Kidney epithelial cell (primary cell): ENCODE measurements around the gene LINC00237. TPM values are rescaled to one million over a fixed set of nuclear protein-coding genes. Genes with fewer than 3 reads are reported as not detected.

ENCODE experiments used
- DNase-seq: peaks from one replicate; pipeline ENCODE4 v3.0.0-alpha.2; 2010; ENCODE audit warnings: low read depth
- H3K27me3 ChIP-seq: 2 replicates; pipeline ENCODE4 v1.6.0; 2011; ENCODE audit warnings: low read length; ENCODE audit not compliant: control insufficient read depth, insufficient read depth
- H3K36me3 ChIP-seq: 2 replicates; pipeline ENCODE4 v1.5.1; 2011; ENCODE audit warnings: low read length; ENCODE audit not compliant: control insufficient read depth, insufficient read depth
- H3K4me3 ChIP-seq: 2 replicates; pipeline ENCODE4 v1.5.1; 2011; ENCODE audit warnings: low read depth, mild to moderate bottlenecking, control low read depth, low read length
- CTCF ChIP-seq: IDR thresholded peaks from 2 replicates; pipeline ENCODE4 v1.5.1; 2011; ENCODE audit warnings: mild to moderate bottlenecking, moderate library complexity, low read length, control low read depth, inconsistent platforms; ENCODE audit not compliant: insufficient read depth, poor library complexity, severe bottlenecking
- total RNA-seq: library from RNA; depleted of rRNA; stranded (reverse); fragments of >200 nt; gene quantifications from 2 replicates; pipeline ENCODE4 v1.2.3, GENCODE V29; 2015

LINC00237 gene
- total RNA-seq, 1 donor from 2014 or later = not detected

GRCh38 chr20:21146215-21146614 is 40.1 kb upstream of the LINC00237 start:
- no peak for DNase-seq
- no peak overlapping the region for H3K4me3 ChIP-seq
- no peaks in the 10 kb centered on the region for H3K27me3 ChIP-seq
- TF ChIP-seq CTCF = no peak
- H3K36me3 ChIP-seq = no peaks in the 10 kb centered on the region

GRCh38 chr20:21145424-21145823 is 39.3 kb upstream of the LINC00237 start:
- H3K36me3 ChIP-seq = no peaks in the 10 kb centered on the region
- no peaks in the 10 kb centered on the region for H3K27me3 ChIP-seq
- DNase-seq = no peak
- no peak for TF ChIP-seq CTCF
- no peak overlapping the region for H3K4me3 ChIP-seq

- no peak overlapping the region for H3K4me3 ChIP-seq
- no peak for TF ChIP-seq CTCF
- DNase-seq = no peak
- no peaks in the 10 kb centered on the region for H3K27me3 ChIP-seq
- H3K36me3 ChIP-seq = no peaks in the 10 kb centered on the region
These were observed 37.2 kb upstream of the LINC00237 start for GRCh38 chr20:21143194-21143890.

GRCh38 chr20:21141825-21142224 is 35.7 kb upstream of the LINC00237 start:
- TF ChIP-seq CTCF = no peak
- Histone ChIP-seq H3K36me3 (no peaks in the 10 kb centered on the region), H3K4me3 (no peak overlapping the region), H3K27me3 (no peaks in the 10 kb centered on the region)
- no peak for DNase-seq

GRCh38 chr20:21139881-21140566 is 33.9 kb upstream of the LINC00237 start:
- no peaks in the 10 kb centered on the region for H3K36me3 ChIP-seq
- H3K27me3 ChIP-seq = no peaks in the 10 kb centered on the region
- DNase-seq = no peak
- H3K4me3 ChIP-seq = no peak overlapping the region
- no peak for TF ChIP-seq CTCF
